ACHN (cell line): ENCODE measurements around the gene CFD.
"Not testable (repeated sequence)": the region's sequence is repeated elsewhere in the genome, so short reads cannot be mapped to it uniquely, and the experiment has no call there.

ENCODE experiments used
- DNase-seq: peaks from one replicate; pipeline ENCODE4 v3.0.0-alpha.2; 2015
- in situ Hi-C: cut with HindIII; loops from 2 replicates; pipeline ENCODE4 v1.10.0; 2017; ENCODE audit warnings: low sequenced_read_pairs, low pct_ligation_motif_present, low pct_unique_long_range_greater_than_20kb

Gene CFD

DNA sequence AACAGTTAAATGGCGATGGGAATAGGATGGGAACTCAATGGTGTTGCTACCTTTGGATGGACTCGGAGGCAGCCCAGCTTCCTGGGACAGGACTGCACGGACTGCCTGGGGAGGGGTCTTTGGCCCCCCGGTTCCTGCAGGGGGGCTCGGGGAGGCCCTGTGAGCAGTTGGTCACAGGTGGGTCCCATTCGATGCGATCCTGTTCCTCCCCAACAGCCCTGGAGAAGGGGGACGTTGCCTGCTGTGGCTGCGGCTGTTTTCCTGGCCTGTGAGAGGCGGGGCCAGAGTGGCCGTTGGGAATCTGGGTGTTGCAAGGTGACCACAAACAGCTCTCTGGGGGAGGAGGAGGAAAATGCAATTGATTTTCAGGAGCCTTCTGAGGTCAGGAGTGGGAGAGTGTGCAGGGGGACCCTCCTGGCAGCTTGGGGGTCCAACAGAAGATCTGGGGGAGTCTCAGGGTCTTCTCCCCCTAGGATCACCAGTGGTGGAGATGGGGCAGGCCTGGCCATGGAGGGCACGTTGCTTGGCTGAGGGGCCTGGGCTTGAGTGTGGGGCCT lies 35.8 kb upstream of the CFD start:
- in situ Hi-C loops = no loop called here
- no peak for DNase-seq

- in situ Hi-C loops = no loop called here
These were observed 34.6 kb upstream of the CFD start for GRCh38 chr19:824885-825284.

DNA sequence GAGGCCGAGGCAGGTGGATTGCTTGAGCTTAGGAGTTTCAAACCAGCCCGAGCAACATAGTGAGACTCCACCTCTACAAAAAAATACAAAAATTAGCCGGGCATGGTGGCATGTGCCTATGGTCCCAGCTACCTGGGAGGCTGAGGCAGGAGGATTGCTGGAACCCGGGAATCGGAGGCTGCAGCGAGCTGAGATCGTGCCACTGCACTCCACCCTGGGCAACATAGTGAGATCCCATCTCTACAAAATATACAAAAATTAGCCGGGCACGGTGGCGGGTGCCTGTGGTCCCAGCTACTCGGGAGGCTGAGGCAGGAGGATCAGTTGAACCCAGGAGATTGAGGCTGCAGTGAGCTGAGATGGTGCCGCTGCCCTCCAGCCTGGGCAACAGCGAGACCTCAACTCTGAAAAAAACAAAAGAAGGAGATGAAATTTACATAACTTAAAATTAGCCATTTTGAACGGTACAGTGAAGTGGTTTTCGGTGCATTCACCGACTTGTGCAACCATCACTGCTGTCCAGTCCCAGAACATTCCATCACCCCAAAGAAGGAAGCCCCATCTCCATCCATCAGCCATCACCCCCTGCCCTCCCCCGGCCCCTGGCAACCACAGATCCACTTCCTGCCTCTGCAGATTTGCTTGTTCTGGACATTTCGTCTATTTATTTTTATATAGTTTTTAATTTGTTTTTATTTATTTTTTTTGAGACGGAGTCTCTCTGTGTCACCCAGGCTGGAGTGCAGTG lies 33.4 kb upstream of the CFD start:
- in situ Hi-C loops = no loop called here
- no peak for DNase-seq

More at GRCh38 chr19:824885-825284, 34.6 kb upstream of the CFD start:
- DNase-seq = no peak

DNA sequence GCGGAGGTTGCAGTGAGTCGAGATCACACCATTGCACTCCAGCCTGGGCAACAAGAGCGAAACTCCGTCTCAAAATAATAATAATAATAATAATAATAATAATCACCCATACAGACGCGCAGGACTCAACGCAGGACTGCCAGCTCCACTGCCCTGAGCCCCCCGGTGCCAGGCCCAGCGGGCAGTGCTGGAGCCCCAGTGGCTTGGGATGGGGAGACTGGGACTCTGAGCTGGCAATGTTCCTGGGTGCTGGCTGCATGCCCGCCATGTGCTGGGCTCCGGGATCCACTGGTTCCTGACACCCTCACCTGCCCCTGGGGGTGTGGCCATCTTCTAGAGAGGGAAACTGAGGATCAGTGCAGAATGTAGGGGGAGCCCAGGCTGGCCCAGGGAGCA lies 32.2 kb upstream of the CFD start:
- in situ Hi-C loops = no loop called here
- DNase-seq = no peak

GRCh38 chr19:827710-828321 lies 31.6 kb upstream of the CFD start, which contains the start of gene AZU1:
Gene AZU1 (plus strand): TSS chr19:827837. CDS start chr19:827847, 10 bp downstream.
- in situ Hi-C loops = no loop called here

GRCh38 chr19:829129-829758 lies 30.2 kb upstream of the CFD start:
- in situ Hi-C loops = no loop called here
- no peak for DNase-seq

More at GRCh38 chr19:827710-828321, 31.6 kb upstream of the CFD start, which contains the start of gene AZU1:
- no peak for DNase-seq

DNA sequence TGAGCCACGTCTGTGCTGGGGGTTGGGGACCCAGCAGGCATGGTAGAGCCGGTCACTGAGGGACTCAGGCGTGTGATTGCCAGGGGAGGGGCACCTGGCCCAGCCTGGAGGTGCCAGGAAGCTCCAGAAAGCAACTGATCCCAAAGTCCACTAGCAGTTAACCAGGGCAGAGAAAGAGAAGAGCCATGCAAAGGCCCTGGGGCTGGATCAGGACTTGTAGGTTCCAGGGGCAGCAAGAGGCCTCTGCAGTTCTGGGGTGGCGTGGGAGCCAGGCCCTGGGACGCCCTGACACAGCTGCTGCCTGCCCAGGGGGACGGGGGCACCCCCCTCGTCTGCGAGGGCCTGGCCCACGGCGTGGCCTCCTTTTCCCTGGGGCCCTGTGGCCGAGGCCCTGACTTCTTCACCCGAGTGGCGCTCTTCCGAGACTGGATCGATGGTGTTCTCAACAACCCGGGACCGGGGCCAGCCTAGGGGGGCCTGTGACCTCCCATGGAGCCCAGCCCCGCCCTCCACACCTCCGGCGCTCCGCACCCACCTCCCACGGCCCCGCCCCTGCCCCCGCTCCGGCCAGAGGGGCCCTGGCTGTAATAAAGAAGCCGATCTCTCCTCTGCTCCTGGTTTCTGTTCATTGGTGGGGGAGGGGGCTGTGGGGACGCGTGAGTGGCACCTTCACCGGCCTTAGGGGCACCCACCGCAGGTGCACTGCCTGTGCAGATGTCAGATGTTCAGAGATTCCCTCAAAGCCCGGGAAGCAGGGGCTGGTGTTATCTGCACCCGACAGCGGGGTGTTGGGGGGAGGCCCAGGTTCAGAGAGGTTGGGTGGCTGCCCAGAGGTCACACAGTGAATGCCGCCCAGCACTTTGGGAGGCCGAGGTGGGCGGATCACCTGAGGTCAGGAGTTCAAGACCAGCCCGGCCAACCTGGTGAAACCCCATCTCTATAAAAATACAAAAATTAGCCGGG lies 27.8 kb upstream of the CFD start:
- in situ Hi-C loops = no loop called here
- DNase-seq = no peak

DNA sequence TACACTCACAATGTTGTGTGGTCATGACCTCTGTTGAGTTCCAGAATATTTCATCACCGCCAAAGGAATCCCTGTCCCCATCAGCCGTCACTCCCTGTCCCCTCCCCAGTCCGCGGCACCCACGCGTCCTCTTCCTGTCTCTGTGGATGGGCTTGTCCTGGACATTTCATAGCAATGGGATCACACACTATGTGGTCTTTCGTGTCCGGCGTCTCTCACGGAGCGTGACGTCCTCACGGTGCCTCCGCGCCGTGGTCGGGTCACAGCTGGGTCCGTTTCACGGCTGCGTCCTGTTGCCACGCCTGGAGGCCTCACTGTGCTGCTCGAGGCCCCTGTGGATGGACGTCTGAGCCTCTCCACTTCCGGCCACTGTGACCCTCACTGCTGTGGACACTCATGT lies 25.2 kb upstream of the CFD start:
- DNase-seq = no peak
- in situ Hi-C loops = no loop called here

- DNase-seq = no peak
- in situ Hi-C loops = no loop called here
These were observed 24.2 kb upstream of the CFD start for GRCh38 chr19:835210-835810.

DNA sequence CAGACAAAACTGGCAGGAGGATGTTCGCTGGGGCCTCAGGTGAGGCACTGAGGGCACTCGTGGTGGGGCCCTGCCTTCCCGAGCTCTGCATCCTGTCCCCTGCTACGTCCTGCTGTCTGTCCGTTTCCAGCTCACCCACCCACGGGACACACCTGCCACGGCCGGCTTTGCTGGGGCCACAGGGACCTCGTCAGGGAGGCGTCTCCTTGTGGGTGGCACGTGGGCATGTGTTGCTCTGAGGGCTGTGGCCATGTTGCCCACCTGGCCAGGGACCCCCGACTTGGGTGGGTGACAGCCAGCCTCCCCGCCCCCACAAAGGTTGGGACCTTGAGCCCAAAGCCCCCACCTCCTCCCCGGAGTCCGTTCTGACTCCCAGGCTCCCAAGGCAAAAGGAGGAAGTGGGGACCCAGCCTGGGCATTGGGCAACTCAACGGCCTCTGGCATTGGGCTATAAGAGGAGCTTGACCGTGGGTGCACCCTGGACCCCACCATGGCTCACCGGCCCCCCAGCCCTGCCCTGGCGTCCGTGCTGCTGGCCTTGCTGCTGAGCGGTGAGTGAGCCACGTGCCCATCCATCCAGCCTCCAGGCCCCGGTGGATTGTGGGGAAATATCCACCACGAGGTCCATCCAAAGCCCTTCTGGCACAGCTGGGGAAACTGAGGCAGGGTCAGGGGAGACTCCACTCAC lies 18.8 kb upstream of the CFD start, which contains the start of gene PRTN3:
TSS of gene PRTN3 (plus strand) at position 481 of the 688 bp plus-strand sequence. CDS start at position 491, 10 bp downstream.
- no peak for DNase-seq
- in situ Hi-C loops = no loop called here

DNA sequence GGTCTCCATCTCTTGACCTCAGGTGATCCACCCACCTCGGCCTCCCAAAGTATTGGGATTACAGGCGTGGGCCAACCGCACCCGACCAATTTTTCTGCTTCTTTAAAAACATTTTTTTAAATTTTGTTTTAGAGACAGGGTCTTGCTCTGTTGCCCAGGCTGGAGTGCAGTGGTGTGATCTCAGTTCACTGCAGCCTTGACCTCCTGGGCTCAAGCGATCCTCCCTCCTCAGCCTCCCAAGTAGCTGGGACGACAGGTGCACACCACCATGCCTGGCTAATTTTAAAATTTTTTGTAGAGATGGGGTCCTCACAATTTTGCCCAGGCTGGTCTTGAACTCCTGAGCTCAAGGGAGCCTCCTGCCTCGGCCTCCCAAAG lies 16.7 kb upstream of the CFD start:
- DNase-seq, in situ Hi-C loops: not testable (repeated sequence)

DNA sequence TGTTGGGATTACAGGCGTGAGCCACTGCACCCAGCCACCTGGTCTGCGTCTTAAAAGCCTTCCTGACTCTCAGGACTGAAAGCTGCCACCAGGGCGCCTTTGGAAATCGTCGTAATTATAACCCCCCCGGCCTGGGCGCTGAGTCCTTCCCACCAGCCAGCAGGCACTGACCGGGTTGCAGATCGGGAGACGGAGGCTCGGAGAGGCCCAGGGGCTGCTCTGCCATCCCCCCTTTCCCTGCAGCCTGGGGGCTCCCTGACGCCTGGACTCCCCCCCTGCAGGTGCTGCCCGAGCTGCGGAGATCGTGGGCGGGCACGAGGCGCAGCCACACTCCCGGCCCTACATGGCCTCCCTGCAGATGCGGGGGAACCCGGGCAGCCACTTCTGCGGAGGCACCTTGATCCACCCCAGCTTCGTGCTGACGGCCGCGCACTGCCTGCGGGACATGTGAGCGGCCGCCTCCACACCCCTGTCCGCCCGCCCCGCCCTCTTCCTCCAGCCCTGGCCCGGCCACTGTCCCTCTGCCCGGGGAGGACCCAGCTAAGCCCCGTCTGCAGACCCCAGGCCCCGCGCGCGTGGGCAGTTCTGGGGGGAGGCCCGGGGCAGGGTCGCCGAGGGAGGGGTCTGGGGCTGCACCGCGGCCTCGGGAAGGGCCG lies 16.2 kb upstream of the CFD start:
- DNase-seq = peak; percentile 22
- in situ Hi-C loops = no loop called here

DNA sequence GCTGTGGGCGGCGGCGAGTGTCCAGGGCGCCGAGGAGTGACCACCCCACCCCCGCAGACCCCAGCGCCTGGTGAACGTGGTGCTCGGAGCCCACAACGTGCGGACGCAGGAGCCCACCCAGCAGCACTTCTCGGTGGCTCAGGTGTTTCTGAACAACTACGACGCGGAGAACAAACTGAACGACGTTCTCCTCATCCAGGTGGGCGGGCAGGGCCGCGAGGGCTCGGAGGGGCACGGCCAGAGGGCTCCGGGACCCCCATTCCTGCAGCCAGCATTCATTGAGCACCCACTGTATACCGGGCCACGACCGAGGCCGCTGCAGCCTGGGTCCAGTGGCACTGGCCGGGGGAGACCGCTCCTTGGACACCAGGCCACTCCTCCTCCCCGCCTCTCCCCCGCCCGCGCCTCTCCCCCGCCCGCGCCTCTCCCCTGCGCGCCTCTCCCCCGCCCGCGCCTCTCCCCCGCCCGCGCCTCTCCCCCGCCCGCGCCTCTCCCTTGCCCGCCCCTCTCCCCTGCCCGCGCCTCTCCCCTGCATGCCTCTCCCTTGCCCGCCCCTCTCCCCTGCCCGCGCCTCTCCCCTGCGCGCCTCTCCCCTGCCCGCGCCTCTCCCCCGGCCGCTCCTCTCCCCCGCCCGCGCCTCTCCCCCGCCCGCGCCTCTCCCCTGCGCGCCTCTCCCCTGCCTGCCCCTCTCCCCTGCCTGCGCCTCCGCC lies 15.5 kb upstream of the CFD start:
- in situ Hi-C loops = no loop called here
- no peak for DNase-seq

- DNase-seq = no peak
- in situ Hi-C loops = no loop called here
These were observed 14.9 kb upstream of the CFD start for GRCh38 chr19:844546-844971.

DNA sequence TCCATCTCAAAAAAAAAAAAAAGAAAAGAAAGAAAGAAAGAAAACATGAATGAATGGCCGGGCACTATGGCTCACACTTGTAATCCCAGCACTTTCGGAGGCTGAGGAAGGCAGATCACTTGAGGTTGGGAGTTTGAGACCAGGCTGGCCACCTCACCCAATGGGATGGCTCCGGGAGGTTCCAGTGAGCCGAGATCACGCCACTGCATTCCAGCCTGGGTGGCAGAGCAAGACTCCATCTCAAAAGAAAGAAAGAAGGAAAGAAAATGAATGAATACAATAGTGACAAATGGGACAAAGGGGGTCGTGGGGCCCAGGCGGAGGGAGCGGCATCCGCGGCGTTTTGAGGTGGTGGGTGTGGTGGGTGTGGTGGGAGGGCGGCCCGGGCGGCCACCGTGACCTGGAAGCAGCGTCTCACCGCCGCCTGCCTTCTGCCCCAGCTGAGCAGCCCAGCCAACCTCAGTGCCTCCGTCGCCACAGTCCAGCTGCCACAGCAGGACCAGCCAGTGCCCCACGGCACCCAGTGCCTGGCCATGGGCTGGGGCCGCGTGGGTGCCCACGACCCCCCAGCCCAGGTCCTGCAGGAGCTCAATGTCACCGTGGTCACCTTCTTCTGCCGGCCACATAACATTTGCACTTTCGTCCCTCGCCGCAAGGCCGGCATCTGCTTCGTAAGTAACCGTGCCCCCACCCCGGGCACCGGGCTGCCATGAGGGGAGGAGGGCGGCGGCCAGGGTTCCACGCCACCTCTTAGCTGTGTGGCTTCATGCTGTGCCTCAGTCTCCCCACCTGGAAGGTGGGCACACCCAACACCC lies 13.6 kb upstream of the CFD start:
- in situ Hi-C loops = no loop called here
- DNase-seq = no peak
